Fibroblast of lung (primary cell): ENCODE measurements around the gene DSCAML1. TPM values are rescaled to one million over a fixed set of nuclear protein-coding genes. Genes with fewer than 3 reads are reported as not detected.

Experiments used
- DNase-seq, 2 donors: peaks; one replicate each; pipeline versions ENCODE4 v3.0.0 to v3.0.0-alpha.2; 2010; ENCODE audit warnings: low read depth in 2 of 2
- H2AFZ ChIP-seq: 2 replicates; pipeline ENCODE4 v1.5.1; 2012; ENCODE audit warnings: low read length, control low read depth, inconsistent platforms
- H3K27ac ChIP-seq: 2 replicates; pipeline ENCODE4 v1.5.1; 2011; ENCODE audit warnings: low read length, control low read depth; ENCODE audit not compliant: insufficient read depth
- H3K27me3 ChIP-seq: 2 replicates; pipeline ENCODE4 v1.5.1; 2011; ENCODE audit warnings: mild to moderate bottlenecking, low read length; ENCODE audit not compliant: control insufficient read depth, insufficient read depth
- H3K36me3 ChIP-seq: 2 replicates; pipeline ENCODE4 v1.5.1; 2011; ENCODE audit warnings: low read length; ENCODE audit not compliant: control insufficient read depth, insufficient read depth
- H3K4me1 ChIP-seq: 2 replicates; pipeline ENCODE4 v1.5.1; 2011; ENCODE audit warnings: low read length; ENCODE audit not compliant: control insufficient read depth, insufficient read depth; ENCODE audit errors: extremely low read depth
- H3K4me2 ChIP-seq: 2 replicates; pipeline ENCODE4 v1.5.1; 2011; ENCODE audit warnings: low read length, control low read depth; ENCODE audit not compliant: insufficient read depth; ENCODE audit errors: extremely low read depth
- H3K4me3 ChIP-seq, 4 experiments: fragments of 200-600 bp in 1 of 4; sonication (generic) in 1 of 4; replicated peaks in 1 of 4; 2 replicates each; pipeline ENCODE4 v1.5.1; 2011 to 2016; ENCODE audit warnings: low read length in 4 of 4, low read depth in 3 of 4, mild to moderate bottlenecking in 3 of 4, control low read depth in 2 of 4, inconsistent platforms in 1 of 4, mixed read lengths in 1 of 4; ENCODE audit not compliant: insufficient read depth in 1 of 4; ENCODE audit errors: control extremely low read depth in 1 of 4
- H3K79me2 ChIP-seq: 2 replicates; pipeline ENCODE4 v1.5.1; 2012; ENCODE audit warnings: mild to moderate bottlenecking, low read length, inconsistent platforms; ENCODE audit not compliant: control insufficient read depth, insufficient read depth
- H3K9ac ChIP-seq: 2 replicates; pipeline ENCODE4 v1.5.1; 2011; ENCODE audit warnings: mild to moderate bottlenecking, low read length, control low read depth; ENCODE audit not compliant: insufficient read depth
- H3K9me3 ChIP-seq: 2 replicates; pipeline ENCODE4 v1.5.1; 2012; ENCODE audit warnings: low read depth, low read length; ENCODE audit not compliant: control insufficient read depth, insufficient read depth
- H4K20me1 ChIP-seq: 2 replicates; pipeline ENCODE4 v1.5.1; 2011; ENCODE audit warnings: low read length; ENCODE audit not compliant: control insufficient read depth, insufficient read depth; ENCODE audit errors: extremely low read depth
- CTCF ChIP-seq, 2 donors: IDR thresholded peaks in 1 of 2; conservative IDR thresholded peaks in 1 of 2; 1 replicate in 1 of 2; 2 replicates in 1 of 2; pipeline ENCODE4 v1.5.1; 2011 to 2012; ENCODE audit warnings: low read length in 2 of 2, control low read depth in 1 of 2, inconsistent platforms in 1 of 2, low read depth in 1 of 2, mild to moderate bottlenecking in 1 of 2
- EZH2 ChIP-seq: IDR thresholded peaks from 2 replicates; pipeline ENCODE4 v1.5.1; 2012; ENCODE audit warnings: low read length, control low read depth, mild to moderate bottlenecking; ENCODE audit errors: missing control alignments
- polyA plus RNA-seq, 2 donors: library from polyadenylated mRNA; depleted of rRNA in 1 of 2; stranded (reverse) in 1 of 2; unstranded in 1 of 2; fragments of >200 nt; gene quantifications; 2 replicates each; pipeline ENCODE4 v1.2.1, GENCODE V29; 2011 to 2012; ENCODE audit warnings: missing spikeins in 1 of 2
- total RNA-seq: library from RNA; depleted of rRNA; stranded (reverse); fragments of >200 nt; gene quantifications from 2 replicates; pipeline ENCODE4 v1.2.1, GENCODE V29; 2014

The DSCAML1 gene
- total and polyA plus RNA-seq, 2 donors (not counting 1 experiment from before 2014, with no cell fraction given), result not detected

GRCh38 chr11:117476531-117477142, 320.4 kb downstream of the DSCAML1 start:
- no peak for TF ChIP-seq CTCF (conservative IDR thresholded peaks at IDR 0.05 in 1 of 2, IDR thresholded peaks at IDR 0.05 in 1 of 2; ENCODE audit: low read depth in 1 of 2, low read length in 2 of 2)
- no peak for TF ChIP-seq EZH2
- Histone ChIP-seq H3K79me2 (no peaks in the 10 kb centered on the region), H2AFZ (no peak overlapping the region), H3K4me3 (no peak overlapping the region), H3K4me1 (no peaks in the 10 kb centered on the region), H3K27ac (no peak overlapping the region), H3K9me3 (no peaks in the 10 kb centered on the region), H3K27me3 (no peaks in the 10 kb centered on the region), H3K9ac (no peak overlapping the region), H4K20me1 (no peaks in the 10 kb centered on the region), H3K36me3 (no peaks in the 10 kb centered on the region), H3K4me2 (no peak overlapping the region)
- no peak for DNase-seq

GRCh38 chr11:117475716-117476530, 321.1 kb downstream of the DSCAML1 start:
- DNase-seq, result no peak
- H3K4me3 ChIP-seq, result no peak overlapping the region
- no peaks in the 10 kb centered on the region for H3K36me3 ChIP-seq
- H2AFZ ChIP-seq, result no peak overlapping the region
- H3K9ac ChIP-seq, result no peak overlapping the region
- H3K27ac ChIP-seq, result no peak overlapping the region
- H3K4me2 ChIP-seq, result no peak overlapping the region
- H3K79me2 ChIP-seq, result no peaks in the 10 kb centered on the region
- no peaks in the 10 kb centered on the region for H3K9me3 ChIP-seq
- no peaks in the 10 kb centered on the region for H4K20me1 ChIP-seq
- no peaks in the 10 kb centered on the region for H3K27me3 ChIP-seq
- TF ChIP-seq CTCF (conservative IDR thresholded peaks at IDR 0.05 in 1 of 2, IDR thresholded peaks at IDR 0.05 in 1 of 2; ENCODE audit: low read depth in 1 of 2, low read length in 2 of 2) (no peak), EZH2 (no peak)
- no peaks in the 10 kb centered on the region for H3K4me1 ChIP-seq

DNA sequence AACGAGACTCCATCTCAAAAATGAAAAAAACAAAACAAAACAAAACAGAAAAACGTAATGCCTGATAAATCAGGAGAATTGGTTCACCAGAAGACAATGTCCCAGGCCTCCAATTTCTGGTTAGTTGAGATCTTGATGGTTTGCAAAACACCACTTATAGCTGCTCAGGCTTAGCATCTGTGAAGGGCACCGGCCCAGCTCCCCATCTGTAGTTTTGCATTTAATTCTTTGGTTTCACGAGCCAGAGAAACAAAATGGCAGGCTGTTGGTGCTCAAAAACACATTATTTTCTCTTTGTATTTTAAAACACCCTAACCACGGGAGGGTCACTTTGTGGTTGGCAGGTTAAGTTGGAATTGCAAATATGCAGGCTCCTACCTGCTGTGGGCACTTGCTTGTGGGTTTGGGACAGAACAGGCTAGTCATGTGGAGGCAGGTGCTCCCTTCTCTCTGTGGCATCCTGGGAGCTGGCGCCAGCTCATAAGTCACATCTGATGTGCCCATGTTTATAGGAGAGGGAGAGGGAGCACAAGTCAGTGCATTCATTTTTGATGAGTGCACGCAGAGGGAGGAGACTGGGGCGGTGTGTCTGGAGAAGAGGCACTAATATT, 323.4 kb downstream of the DSCAML1 start:
- Histone ChIP-seq H3K9ac (no peak overlapping the region), H3K9me3 (no peaks in the 10 kb centered on the region), H3K36me3 (no peaks in the 10 kb centered on the region), H3K4me3 (no peak overlapping the region), H3K4me1 (no peaks in the 10 kb centered on the region), H3K27me3 (no peaks in the 10 kb centered on the region), H3K4me2 (no peak overlapping the region), H4K20me1 (no peaks in the 10 kb centered on the region), H3K79me2 (no peaks in the 10 kb centered on the region), H2AFZ (no peak overlapping the region), H3K27ac (no peak overlapping the region)
- no peak for TF ChIP-seq CTCF (conservative IDR thresholded peaks at IDR 0.05 in 1 of 2, IDR thresholded peaks at IDR 0.05 in 1 of 2; ENCODE audit: low read depth in 1 of 2, low read length in 2 of 2)
- TF ChIP-seq EZH2, result no peak
- no peak for DNase-seq
